Measurements from ENCODE around the gene PATE3.

DNA sequence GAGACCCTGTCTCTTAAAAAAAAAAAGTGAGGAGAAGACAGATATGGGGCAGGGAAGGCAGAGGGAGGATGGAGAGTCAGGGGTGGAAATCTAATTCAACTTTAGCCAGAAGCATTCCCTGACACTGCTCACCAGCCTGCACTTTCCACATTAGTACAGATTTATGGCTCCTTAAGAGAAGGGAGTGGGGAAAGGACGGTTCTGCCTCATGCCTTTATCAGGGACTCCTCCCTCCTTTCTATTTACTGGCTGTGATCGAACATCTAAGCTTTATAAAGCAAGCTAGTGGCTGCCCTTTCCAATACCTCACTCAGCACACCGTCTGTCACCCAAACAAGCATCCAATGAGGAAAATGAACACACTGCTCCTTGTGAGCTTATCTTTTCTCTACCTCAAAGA is 45.1 kb downstream of the PATE3 start, which contains the start of gene PATE4:
- TF ChIP-seq CTCF (IDR thresholded peaks at IDR 0.05; ENCODE audit: poor library complexity, severe bottlenecking) (no peak), POLR2AphosphoS5 (IDR thresholded peaks at IDR 0.05) (no peak), EP300 (conservative IDR thresholded peaks at IDR 0.05; ENCODE audit: poor library complexity, severe bottlenecking) (no peak), SMC3 (conservative IDR thresholded peaks at IDR 0.05; ENCODE audit: poor library complexity) (no peak), RAD21 (conservative IDR thresholded peaks at IDR 0.05) (no peak), REST (IDR thresholded peaks at IDR 0.05; ENCODE audit: borderline replicate concordance) (no peak)

Data from neural cell (in vitro differentiated cells).